LNCAP (cell line): ENCODE data around the gene TPI1.

Experiments used
- TF ChIP-seq, protein P1 (sequence below): fragments of 450-650 bp; IDR thresholded peaks from 2 replicates; pipeline ENCODE4 v1.5.1; 2017; ENCODE audit warnings: mild to moderate bottlenecking

TPI1 gene

DNA sequence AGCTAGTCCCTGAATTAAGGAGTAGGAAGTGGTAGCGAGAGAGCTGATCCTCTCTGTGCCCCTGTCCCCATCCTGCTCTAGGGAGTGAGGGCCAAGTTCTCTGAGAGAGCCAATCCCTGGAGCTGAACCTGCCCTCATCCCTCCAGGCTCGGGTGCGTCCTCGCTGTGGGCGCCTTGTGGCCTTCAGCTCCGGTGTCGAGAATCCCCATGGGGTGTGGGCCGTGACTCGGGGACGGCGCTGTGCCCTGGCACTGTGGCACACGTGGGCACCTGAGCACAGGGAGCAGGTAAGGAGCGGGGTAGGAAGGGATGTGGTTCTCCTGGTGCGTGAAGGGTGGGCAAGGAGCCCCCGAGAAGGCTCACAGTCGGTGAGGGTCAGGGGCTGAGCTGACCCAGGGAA, 28.5 kb upstream of the TPI1 start:
- TF ChIP-seq, protein P1, sequence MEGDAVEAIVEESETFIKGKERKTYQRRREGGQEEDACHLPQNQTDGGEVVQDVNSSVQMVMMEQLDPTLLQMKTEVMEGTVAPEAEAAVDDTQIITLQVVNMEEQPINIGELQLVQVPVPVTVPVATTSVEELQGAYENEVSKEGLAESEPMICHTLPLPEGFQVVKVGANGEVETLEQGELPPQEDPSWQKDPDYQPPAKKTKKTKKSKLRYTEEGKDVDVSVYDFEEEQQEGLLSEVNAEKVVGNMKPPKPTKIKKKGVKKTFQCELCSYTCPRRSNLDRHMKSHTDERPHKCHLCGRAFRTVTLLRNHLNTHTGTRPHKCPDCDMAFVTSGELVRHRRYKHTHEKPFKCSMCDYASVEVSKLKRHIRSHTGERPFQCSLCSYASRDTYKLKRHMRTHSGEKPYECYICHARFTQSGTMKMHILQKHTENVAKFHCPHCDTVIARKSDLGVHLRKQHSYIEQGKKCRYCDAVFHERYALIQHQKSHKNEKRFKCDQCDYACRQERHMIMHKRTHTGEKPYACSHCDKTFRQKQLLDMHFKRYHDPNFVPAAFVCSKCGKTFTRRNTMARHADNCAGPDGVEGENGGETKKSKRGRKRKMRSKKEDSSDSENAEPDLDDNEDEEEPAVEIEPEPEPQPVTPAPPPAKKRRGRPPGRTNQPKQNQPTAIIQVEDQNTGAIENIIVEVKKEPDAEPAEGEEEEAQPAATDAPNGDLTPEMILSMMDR = no peak

DNA sequence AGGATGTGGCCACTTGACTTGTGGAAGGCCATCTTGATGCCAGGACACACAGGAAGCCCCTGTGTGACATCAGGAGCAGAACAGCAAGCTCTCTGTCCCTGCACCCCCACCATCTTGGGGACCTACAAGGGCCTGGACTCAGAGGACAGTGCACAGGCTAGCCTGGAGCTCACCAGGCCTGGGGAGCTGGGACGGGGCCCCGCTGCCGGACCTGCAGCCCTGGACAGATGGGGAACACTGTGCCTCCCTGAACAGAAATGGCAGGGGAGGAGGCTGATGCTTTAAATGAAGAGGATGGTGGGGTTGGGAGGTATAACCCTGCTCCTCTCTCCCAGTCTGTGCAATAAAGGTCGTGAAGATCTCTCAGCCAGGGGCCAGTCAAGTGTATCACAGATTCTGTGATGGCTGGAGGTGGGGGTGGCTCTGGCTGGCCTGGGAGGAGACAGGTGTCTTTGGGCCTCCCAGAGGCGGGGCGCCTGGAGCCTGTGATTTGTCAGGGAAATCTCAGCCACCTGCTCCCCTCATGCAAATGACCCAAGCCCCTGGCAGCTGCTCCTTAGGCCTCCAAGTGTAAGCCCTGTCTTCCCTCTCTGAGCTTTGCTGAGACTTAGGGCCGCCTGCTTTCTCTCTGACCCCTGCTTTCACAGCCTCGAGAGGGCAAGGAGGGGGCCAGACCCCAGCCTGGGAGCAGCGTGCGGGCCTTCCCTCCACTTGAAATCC, 27.7 kb upstream of the TPI1 start:
- TF ChIP-seq, protein P1 = no peak

DNA sequence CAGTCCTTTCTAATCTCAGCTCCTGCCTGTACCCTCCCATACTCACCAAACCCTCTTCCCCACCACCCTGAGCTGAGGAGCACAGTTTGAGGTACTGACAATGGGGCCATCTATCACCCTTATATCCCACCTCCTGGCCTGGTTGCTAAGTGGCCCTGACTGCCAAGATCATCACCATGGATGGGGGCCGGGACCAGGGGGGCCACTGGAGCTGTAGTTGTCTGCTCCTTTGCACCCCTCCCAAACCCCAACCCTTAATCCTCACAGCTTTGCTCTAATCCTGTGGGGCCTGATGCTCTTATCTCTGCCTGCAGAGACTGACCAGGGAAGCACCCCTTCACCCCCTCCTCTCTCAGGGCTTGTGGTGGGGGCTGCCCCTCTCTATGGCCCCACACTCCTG, 27.0 kb upstream of the TPI1 start:
- TF ChIP-seq, protein P1 = no peak

DNA sequence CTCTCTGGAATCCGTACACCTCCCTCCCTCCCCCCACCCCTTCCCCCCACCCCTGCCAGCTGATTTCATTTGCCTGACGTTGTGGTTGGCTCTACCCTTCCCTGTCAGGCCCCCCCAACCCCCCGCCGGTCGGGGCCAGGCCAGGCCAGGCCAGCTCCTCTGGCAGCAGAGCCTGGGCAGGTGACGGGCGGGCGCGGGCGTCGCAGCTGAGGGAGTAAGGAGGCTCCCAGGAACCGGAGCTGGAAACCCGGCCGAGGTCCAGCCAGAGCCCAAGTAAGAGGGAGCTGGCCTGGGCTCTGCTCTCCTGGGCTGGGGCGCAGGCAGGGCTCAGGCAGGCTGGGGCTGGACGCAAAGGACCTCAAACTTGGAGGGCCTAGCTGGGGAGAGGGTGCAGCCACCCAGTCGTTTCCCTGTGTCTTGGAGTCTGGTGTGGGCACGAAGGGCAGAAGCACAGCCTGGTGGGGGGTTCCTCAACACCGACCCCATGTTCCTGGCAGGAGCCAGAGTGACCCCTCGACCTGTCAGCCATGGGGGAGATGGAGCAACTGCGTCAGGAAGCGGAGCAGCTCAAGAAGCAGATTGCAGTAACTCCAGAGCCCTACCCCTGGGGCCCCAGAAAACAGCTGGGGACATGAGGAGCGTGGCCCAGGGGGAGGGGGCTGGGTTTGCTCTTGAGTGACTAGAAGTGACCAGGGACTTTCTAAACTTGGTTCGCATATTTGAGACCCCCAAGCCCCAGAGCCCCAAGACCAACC, 26.4 kb upstream of the TPI1 start, which contains the start of gene GNB3:
GNB3 (plus strand) TSS at position 165 of the 755 bp plus-strand sequence; CDS start at position 528, 363 bp downstream.
- TF ChIP-seq, protein P1 = no peak

DNA sequence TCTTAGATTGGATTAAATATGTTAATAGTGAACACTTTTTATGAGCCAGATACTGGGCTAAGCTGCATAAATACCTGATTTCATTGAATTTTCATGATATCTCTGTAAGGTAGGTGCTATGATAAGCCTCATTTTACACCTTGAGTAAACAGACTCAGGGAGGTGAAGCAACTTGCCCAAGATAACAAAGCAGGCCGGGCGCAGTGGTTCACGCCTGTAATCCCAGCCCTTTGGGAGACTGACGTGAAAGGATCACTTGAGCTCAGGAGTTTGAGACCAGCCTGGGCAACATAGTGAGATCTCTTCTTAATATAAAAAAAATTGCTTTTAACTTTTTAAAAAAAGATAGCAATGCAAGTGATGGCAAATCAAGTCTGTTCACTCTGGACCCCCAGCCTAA, 25.3 kb upstream of the TPI1 start:
- TF ChIP-seq, protein P1 = no peak

DNA sequence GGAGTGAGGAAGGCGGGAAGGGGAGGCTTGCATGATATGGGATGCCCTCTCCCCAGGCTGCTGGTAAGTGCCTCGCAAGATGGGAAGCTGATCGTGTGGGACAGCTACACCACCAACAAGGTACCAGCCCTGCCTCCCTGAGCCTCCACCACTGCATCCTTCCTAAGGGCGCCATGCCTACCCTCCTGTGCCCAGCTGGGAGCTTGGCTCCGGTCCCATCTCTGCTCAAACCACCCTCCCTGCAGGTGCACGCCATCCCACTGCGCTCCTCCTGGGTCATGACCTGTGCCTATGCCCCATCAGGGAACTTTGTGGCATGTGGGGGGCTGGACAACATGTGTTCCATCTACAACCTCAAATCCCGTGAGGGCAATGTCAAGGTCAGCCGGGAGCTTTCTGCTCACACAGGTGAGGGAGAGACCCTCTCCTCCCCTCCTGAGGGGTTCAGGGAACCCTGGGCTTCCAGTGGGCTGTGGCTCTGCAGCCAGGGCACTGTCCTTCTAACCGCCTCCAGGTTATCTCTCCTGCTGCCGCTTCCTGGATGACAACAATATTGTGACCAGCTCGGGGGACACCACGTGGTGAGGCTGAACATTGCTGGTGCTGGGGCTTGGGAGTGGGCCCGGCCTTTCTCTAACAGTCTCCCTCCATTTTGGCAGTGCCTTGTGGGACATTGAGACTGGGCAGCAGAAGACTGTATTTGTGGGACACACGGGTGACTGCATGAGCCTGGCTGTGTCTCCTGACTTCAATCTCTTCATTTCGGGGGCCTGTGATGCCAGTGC, 24.0 kb upstream of the TPI1 start:
- TF ChIP-seq, protein P1 = no peak

DNA sequence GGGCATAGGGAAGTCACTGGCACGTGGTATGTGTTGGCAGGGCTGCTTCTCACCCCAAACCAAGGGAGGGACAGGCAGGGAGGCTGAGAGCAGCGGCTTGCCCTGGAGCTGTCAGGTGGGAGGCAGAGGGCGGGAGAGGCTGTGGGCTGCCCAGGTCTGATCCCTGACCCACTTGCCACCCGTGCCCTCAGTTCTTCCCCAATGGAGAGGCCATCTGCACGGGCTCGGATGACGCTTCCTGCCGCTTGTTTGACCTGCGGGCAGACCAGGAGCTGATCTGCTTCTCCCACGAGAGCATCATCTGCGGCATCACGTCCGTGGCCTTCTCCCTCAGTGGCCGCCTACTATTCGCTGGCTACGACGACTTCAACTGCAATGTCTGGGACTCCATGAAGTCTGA, 21.9 kb upstream of the TPI1 start:
- TF ChIP-seq, protein P1 = no peak
